HG02642 (cell line): ENCODE measurements around the gene MSI2.

Experiments
- ATAC-seq: cut with Tn5 transposase; IDR thresholded peaks from one replicate; pipeline ENCODE4 v1.9.1; 2021; ENCODE audit warnings: mild to moderate bottlenecking; ENCODE audit not compliant: unreplicated experiment, poor library complexity

Gene MSI2

DNA sequence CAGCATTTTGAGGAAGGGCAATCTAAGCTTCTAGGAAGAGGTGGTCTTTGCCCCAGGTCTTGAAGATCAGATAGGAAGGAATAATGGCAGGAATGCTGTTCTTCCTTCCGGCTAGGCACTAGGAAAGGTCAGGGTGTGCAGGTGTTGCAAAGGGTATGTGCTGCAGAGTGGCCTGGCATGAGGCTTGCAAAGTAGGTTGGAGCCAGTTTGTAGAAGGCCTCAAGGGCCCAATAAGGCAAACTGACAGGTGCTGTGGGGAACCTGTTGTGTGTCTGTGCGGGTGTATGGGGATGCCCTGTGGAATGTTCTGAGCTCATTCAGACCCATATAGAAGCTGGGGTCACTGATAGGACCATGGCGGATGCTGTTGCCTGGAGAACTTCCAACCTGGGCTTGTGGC, 12.7 kb downstream of the MSI2 start:
- no peak for ATAC-seq

DNA sequence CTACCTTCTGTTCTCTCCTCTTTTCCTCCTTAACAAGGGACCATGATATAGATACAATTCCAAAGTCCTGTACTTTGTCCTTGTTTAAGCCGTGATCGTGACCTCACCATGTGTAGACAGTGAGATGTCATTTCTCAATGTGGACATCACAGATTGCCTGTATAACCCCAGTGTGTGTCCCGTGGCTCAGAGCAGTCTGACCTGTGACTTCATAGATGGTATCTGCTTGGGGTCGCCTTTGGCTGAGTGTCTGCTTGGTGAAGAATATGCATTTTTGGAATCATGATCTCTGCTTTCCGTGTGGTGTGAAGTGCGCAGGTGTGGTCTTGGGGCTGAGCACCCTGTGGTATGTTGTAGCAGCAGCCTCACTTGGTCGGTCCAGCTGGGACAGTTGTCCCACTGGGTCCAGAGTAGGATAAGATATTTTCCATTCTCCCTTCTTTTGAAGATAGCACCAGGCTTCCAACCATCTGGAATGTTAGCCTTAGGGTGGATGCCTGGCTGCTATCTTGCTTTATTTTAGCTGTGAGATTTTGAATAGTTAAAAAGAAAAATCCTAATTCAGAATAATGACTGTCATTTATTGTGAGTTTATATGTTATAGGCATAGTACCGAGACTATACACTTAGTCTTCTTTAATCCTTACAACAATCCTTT, 13.4 kb downstream of the MSI2 start:
- ATAC-seq, result no peak

DNA sequence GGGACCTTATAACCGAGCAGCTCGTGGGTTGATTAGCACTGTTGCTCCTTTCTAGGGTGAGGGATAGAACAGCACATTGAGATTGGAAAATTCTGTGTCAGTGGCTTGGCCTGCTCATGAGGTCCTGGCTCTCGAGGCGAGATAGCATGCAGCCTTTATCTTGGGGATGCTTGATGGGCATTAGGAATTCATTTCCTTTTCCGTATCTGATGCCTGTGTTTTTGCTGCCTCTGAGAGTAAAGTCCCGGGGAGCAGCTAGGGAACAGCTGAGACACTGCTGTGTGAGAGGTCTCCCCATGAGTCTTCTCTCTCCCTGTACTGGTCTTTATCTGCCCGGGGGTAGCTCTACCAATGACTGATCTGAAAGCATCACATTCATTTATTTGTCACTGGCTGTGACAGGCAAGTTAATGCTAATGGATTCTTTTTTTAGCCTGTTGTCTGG, 14.5 kb downstream of the MSI2 start:
- no peak for ATAC-seq

DNA sequence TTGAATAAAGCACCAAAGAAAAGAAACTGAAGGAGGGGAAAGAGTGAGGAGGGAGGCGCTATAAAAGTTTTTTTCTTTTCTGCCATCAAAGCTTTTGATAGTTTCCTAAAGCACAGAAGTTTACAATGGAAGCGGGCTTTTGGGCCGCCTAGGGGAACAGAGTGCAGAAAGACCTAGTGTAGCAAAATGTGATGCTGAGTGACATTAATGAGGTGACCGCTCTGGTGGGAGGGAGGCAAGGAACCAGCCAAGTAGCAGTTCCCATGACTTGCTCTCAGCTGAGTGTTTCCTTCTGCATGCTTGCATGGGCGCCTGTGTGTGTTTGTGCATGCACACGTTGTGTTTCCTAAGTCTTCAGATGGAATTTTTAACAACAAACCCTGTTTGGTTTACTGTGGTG, 15.5 kb downstream of the MSI2 start:
- no peak for ATAC-seq

DNA sequence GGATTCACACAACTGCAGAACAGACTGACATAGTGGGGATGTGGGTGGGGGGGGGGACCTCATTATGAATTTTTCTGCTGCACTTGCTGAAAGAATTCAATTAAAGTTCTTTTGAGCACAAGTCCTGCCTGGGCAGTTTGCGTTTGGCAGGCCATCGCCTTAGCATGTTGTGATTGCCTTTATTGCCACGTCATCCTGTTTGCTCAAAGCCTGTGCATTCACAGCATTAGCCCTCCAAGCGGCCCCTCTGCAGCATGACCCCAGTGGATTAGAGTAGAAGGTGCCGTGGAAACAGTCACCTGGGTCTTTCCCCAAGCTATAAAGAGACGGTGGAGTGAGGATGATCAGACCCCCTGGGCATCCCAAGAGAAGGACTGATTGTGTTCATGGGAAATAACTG, 17.2 kb downstream of the MSI2 start:
- no peak for ATAC-seq

DNA sequence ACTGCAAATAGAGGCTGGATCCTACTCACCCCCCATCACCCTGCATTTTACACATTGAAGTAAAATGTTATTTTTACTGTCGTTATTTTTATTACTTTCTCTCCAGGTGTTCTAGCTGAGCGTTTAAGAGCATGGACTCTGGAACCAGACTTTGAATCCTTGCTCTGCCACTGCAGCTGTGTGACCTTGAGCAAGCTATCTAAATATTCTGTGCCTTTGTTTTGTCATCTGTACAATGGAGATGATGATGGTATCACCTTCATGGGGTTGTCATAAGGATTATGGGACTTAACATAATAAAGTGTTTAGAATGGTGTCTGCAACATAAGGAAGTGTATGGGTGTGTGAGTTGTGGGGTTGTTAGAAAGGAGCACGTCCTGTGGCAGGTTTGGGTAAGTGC, 17.8 kb downstream of the MSI2 start:
- ATAC-seq, result no peak

DNA sequence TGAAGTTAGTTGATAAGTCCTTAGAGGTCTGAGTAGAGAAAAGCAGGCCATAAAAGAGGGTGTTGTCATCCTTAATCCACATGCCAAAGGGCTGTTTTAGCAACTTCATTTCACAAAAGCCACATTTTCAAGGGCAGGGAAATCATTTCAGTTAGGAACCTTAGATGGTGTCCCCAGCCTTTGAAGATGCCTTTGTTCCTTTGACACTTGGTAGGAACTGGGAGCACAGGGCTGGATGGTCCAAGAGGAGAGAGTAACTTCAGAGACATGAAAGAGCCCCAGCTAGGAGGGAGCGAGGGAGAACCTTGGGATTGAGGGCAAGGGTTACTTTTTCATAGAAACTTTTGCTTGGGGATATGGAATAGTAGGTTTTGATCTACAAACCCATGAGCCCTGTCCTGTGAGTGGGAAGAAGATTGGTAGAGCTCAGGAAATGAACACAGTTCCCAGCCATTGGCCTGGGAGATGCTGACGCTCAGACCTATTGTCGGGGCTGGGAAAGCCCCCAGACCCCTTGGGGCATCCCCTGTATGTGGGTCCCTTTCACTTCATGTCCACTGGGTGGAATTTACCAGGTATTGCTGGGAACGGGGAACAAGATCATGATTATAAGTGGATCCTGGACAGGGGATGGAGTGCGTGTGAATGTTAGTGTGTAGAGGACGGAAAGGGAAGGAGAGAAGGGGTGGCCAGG, 18.9 kb downstream of the MSI2 start:
- no peak for ATAC-seq

DNA sequence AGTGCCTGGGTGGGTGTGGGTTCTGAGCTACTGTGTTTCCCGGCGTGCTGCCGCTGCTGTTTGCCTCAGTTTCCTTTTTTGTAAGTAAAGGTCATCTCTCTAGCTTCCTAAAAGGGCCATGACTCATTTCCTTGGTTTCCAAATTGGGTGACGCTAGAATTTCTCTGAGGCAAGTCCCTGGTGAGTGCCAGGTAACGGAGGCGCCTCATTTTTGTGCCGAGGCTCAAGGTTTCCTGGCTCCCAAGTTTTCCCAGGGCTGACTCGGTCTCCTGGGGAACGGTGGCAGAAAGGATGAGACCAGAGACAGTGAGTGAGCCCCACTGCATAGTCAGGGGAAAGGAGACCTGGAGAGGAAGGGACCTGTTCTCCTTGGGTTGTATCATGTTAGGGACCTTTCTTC, 20.3 kb downstream of the MSI2 start:
- no peak for ATAC-seq

DNA sequence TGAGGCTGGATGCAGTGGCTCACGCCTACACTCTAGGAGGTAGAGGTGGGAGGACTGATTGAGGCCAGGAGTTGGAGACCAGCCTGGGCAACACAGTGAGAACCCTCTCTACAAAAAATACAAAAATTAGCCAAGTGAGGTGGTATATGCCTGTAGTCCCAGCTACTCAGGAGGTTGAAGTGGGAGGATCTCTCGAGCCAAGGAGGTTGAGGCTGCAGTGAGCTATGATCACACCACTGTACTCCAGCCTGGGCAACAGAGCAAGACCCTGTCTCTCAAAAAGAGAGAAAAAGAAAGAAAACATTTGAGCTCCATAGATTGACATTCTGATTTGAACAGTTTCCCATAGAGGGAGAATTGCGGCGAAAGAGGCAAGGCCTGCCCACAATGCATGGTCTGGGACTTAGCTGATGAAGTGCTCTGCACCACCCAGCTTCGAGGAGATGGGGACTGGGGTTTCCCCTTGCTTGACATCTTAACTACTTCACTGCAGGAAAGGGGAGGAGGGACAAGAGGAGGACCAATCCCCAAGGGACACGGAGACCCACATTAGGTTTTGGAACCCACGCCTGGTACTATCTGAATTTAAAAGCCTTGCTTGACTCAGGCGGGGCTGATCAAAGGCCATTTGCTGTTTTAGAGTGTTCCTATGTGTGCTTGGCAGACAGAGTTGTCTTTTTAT, 21.7 kb downstream of the MSI2 start:
- no peak for ATAC-seq

DNA sequence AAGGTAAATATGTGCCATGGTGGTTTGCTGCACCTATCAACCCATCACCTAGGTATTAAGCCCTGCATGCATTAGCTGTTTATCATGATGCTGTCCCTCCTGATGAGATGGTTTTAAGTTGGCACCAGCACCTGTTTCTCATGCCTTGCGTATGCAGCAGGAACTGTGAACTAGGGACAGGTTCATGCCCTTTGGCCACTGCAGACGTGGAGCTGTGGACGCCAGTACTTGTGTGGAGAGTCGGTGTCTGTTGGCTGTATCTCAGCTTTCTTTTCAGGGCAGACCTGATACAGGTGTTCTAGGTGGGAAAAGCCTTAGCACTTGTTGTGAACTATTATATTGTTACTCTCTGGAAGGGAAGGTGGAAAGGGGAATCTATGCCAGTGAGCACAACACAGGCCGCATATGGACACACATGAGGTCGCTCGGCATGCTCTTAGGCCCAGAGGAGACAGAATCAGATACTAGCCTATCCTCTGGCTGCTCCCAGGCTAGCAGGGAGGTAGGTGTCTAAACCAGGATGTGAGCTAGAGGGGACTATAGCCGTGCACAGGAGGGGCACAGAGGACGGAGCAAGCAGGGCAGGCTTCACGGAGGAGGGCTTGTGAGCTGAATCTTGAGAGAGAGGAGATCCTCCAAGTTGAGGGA, 22.5 kb downstream of the MSI2 start:
- ATAC-seq, result no peak

DNA sequence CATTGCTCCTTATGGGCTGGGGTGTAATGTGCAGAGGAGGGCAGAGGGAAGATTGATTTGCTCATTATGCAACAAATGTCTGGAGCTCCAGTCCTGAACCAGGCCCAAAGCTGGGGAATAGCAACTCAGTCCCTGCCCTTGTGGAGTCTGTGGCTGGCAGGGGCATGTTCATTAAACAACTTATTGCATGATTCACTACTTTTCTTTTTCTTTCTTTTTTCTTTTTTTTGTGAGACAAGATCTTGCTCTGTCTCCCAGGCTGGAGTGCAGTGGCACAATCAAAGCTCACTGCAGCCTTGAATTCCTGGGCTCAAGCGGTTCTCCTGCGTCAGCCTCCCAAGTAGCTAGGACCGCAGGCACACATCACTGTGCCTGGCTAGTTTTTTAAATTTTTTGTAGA, 23.1 kb downstream of the MSI2 start:
- no peak for ATAC-seq

DNA sequence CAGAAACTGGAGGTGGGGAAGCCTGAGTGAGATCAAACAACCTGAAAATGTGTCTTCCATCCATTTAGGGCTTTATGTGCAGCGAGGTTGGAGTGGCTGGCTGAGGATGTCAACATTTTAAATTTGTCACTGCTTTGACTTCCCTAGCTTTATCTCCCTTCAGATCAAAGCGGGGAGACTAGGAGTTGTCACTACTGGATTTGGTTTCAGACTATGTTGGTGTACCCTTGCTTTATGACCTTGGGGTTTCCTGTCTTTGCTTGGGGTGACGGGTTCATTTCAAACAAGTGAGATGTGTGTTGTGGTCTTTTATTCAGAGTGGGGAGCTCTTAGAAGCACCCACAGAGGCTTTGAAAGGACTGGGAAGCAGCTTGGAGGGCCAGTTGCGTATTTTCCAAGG, 25.6 kb downstream of the MSI2 start:
- ATAC-seq, result no peak

DNA sequence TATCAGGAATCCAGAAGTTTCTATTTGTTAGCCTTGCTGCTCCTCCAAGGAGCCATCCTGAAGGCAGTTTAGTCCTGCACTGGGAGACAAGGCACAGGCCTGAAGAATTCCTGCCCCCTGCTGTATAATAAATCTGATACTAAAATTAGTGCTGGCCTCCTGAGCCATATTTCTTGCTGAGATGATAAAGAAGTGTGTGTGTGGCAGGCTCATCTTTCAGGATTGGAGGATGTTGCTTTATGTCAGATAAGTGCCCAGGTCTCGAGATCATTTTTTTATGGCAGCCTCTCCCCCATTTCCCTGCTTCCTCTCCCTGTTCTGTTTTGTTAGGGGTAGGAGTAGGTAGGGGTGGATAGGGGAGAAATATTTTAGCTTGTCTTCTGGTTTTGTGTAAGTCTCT, 26.0 kb downstream of the MSI2 start:
- no peak for ATAC-seq

DNA sequence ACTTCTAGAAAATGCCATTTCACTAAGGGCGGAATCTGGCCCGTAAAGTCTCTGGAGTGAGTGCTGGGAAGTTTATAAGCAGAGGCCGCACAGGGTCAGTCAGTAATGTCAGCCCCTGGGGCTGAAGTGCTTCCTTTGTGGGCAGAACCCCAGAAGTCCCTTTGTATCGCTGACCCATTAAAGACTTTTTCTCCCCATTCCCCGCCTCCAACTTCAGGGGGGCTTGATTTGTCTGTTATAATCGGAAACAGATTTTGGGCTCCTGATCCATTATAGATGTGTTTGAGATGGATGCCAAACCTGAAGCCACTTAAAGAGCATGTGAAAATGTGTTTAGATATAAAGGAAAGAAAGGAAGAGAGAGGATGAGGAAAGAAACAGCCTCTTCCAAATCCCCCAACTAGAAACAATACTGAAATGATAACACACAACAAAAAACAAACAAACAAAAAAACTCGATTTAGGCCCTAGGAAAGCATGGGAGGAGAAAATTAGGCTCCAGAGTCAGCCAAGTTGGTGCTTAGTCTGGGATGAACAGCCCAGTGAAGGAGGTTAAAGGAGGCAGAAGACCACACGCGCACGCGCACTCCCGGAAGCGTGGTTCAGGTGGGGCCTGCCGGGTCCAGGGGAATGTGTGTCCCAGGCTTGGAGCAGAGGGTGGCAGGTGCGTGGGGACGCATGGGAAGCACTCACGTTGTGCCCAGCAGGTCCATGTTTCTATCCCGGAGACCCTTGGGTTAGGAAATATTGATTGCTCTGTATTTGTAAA, 27.1 kb downstream of the MSI2 start:
- no peak for ATAC-seq

DNA sequence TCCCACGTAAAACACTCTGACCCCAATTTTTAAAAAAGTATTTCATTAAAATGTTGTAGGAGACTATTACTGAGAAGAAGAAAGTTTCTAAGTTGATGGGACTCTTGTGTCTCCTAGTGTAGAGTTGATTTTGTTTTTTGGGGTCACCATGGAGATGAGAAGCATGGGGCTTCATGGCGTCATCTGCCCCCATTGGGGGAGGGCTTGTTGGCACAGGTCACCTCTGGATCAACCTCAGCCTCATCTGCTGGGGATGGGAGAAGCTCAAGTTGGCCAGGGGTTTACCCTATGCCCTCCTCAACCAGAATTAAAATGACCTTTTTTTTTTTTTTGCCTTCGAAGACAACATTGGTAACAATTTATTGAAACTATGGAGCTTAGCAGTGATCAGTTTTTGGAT, 28.3 kb downstream of the MSI2 start:
- peak; percentile 17 for ATAC-seq

DNA sequence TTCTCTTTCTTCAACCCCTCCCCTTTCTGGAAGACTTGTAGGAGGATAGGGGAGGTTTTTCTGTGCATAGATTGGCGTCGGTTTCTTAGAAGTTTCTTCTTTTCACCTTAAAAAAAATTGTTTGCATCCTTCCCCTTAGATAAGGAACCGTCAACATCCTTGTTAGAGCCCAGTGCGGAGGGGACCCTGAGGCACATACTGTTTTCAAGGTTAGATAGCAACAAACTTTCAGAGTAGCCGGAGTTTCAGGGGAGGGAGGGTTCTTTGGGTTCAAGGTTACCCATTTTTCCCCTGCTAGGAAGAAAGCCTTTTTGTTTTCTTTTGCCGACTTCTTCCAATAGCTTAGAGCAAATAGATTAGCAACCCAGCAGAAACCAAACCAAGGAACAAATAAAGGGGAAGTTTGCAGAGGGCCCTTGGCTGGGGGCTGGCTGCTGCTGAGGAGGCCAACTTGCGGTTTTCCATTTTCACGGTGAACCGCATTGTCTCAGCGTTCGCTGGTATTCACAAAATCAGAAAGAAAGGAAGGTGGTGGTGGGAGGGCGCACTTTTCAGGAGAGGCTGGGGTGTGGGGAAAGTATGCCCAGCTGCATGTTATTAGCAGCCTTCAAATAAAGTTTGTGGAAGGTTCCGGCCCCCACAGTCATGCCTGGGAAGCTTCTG, 28.8 kb downstream of the MSI2 start:
- ATAC-seq, result peak; percentile 72

DNA sequence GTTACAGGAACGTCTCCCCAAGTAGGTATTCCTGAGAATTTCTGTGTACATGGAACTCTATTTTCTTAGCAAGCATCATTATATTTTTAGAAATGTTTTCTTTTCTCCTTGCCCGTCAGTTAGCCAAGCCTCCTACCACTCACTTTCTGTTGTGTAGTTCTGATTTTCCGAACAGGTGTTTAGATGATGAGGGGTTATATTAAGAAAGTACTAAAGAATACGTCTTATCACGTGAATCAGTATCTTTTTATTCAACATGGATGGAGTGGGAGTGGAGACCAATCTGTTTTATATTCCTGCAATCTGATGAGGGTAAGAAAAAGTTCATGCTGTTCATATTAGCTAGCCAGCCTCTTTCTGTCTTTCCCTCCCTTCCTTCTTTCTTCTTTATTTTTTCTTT, 29.4 kb downstream of the MSI2 start:
- ATAC-seq, result no peak

DNA sequence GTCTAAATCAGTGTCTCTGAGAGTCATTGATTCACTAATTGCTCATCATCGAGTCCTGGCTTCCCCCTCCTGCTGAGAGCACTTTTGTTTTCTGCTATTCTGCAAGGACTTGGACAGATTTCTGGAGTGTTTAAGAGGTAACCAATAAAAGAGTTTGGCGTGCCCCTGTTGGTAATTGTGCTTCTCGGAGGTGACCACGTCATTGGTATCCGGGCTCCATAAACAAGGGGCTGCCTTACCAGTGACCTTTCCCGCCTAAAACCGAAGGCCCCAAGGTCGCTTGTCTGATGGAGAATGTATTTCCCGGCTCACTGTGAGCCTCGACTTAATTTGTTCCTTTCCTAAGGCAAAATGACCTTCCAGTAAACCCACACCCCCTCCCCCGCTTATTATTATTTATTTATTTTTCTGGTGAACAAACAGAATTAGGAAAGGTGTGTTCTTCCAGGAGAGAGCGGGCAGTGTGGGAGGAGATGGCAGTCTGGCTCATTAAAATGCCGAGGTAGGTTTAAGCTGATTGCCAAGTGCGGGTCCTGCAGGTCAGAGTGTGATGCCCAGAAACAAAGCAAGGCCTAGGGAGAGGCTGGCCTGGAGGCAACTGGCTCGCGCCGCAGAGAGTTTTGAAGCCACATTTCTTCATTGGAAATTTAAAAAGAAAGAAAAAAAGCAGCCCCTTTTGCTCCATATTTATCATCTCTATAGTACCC, 30.2 kb downstream of the MSI2 start:
- ATAC-seq, result no peak

DNA sequence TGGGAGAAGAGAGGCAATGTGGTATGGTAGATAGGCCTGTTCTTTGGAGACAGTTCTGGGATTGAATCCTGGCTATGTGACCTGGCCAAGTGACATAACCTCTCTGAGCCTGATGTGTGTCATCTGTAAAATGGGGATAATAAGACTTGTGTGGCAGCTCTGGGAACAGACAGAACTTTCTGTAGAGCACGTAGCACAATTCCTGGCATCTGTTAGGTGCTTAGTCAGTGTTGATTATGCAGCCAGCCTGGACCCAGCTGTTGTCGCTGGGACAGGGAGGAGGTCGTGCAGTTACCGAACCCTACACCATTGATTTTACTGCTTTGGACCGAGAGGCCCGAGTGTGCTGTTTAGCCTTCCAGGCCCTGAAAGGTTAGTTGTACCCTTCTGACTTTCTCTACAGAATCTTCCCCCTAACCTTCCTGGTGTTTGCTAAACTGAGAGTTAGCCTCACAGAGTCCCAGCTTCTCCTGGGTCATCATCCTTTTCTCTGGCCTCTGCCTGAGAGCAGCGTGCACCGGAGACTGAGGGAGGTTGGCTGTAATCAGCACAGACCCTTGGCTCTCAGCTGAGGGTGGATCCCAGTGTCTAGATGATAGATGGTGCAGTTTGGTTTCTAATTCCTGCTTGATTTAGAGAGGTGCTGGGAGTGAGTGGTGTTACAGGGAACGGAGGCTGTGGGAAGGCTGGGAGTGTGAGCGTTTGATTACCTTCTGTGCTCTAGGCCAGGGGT, 31.9 kb downstream of the MSI2 start:
- no peak for ATAC-seq
